GM23338 (cell line): ENCODE measurements around the gene FHAD1. TPM values are rescaled to one million over a fixed set of nuclear protein-coding genes. Genes with fewer than 3 reads are reported as not detected.

Source experiments
- ATAC-seq: fragments of 200-7000 bp; cut with Tn5 transposase; 3 replicates; pipeline ENCODE4 v1.9.1; 2020
- DNase-seq: peaks from one replicate; pipeline ENCODE4 v3.0.0-alpha.2; 2015; ENCODE audit warnings: low spot score
- H2AFZ ChIP-seq: fragments of 200-600 bp; sonication (generic); 2 replicates; pipeline ENCODE4 v1.8.0; 2016; ENCODE audit warnings: antibody characterized with exemption, mild to moderate bottlenecking, moderate library complexity
- H3F3A ChIP-seq: fragments of 200-600 bp; sonication (generic); replicated peaks from 2 replicates; pipeline ENCODE4 v1.8.0; 2017; ENCODE audit warnings: antibody characterized with exemption, mixed run types, low read depth
- H3K27ac ChIP-seq: fragments of 200-600 bp; sonication (generic); 2 replicates; pipeline ENCODE4 v1.6.1; 2016; ENCODE audit warnings: low read depth
- H3K27me3 ChIP-seq: fragments of 200-600 bp; sonication (generic); 2 replicates; pipeline ENCODE4 v1.8.0; 2016; ENCODE audit warnings: mild to moderate bottlenecking, mixed run types, moderate library complexity; ENCODE audit not compliant: insufficient read depth
- H3K36me3 ChIP-seq: fragments of 200-600 bp; sonication (generic); 2 replicates; pipeline ENCODE4 v1.8.0; 2016; ENCODE audit warnings: mild to moderate bottlenecking; ENCODE audit not compliant: insufficient read depth
- H3K4me1 ChIP-seq: fragments of 200-600 bp; sonication (generic); 2 replicates; pipeline ENCODE4 v1.8.0; 2016; ENCODE audit warnings: mild to moderate bottlenecking, moderate library complexity; ENCODE audit not compliant: insufficient read depth
- H3K4me2 ChIP-seq: fragments of 200-600 bp; sonication (generic); 2 replicates; pipeline ENCODE4 v1.7.1; 2017; ENCODE audit warnings: mixed run types
- H3K4me3 ChIP-seq: fragments of 200-600 bp; sonication (generic); 2 replicates; pipeline ENCODE4 v1.6.1; 2016; ENCODE audit warnings: mixed run types
- H3K79me2 ChIP-seq: fragments of 200-600 bp; sonication (generic); replicated peaks from 2 replicates; pipeline ENCODE4 v1.8.0; 2017; ENCODE audit warnings: mild to moderate bottlenecking; ENCODE audit not compliant: insufficient read depth
- H3K9me2 ChIP-seq: fragments of 200-600 bp; sonication (generic); 2 replicates; pipeline ENCODE4 v1.8.0; 2017; ENCODE audit not compliant: insufficient read depth
- H4K20me1 ChIP-seq: fragments of 200-600 bp; sonication (generic); replicated peaks from 2 replicates; pipeline ENCODE4 v1.8.0; 2017; ENCODE audit warnings: mild to moderate bottlenecking; ENCODE audit not compliant: insufficient read depth
- H3K27ac Mint-ChIP-seq: 2 replicates; pipeline ENCODE4 v1.8.0; 2020; ENCODE audit warnings: inconsistent platforms, mild to moderate bottlenecking, moderate library complexity, mixed read lengths
- H3K27me3 Mint-ChIP-seq: 3 replicates; pipeline ENCODE4 v1.8.0; 2022; ENCODE audit warnings: low read depth, mild to moderate bottlenecking, moderate library complexity, mixed read lengths, inconsistent platforms; ENCODE audit not compliant: insufficient read depth, poor library complexity
- H3K36me3 Mint-ChIP-seq: 3 replicates; pipeline ENCODE4 v1.8.0; 2021; ENCODE audit warnings: low read depth, mild to moderate bottlenecking, inconsistent platforms, moderate library complexity, mixed read lengths
- H3K4me1 Mint-ChIP-seq: 3 replicates; pipeline ENCODE4 v1.8.0; 2020; ENCODE audit warnings: mild to moderate bottlenecking, inconsistent platforms, mixed read lengths
- H3K4me3 Mint-ChIP-seq: 3 replicates; pipeline ENCODE4 v1.8.0; 2021; ENCODE audit warnings: moderate library complexity, mild to moderate bottlenecking, inconsistent platforms, mixed read lengths
- H3K9me3 Mint-ChIP-seq: 3 replicates; pipeline ENCODE4 v1.8.0; 2020; ENCODE audit warnings: moderate library complexity, mild to moderate bottlenecking, inconsistent platforms, mixed read lengths
- CTCF ChIP-seq, 2 experiments: fragments of 200-600 bp in 1 of 2; sonication (generic) in 1 of 2; conservative IDR thresholded peaks; 2 replicates each; pipeline versions ENCODE4 v1.5.1 to v1.6.1; 2016 to 2017; ENCODE audit warnings: antibody characterized with exemption in 2 of 2, low read depth in 2 of 2, mild to moderate bottlenecking in 2 of 2, moderate library complexity in 1 of 2
- ETS1 ChIP-seq: IDR thresholded peaks from 2 replicates; pipeline ENCODE4 v1.6.1; 2016; ENCODE audit warnings: antibody characterized with exemption
- EZH2 ChIP-seq: fragments of 200-600 bp; sonication (generic); IDR thresholded peaks from one replicate; pipeline ENCODE4 v1.8.0; 2017; ENCODE audit warnings: antibody characterized with exemption, mild to moderate bottlenecking, low read depth; ENCODE audit not compliant: unreplicated experiment
- EZH2phosphoT487 ChIP-seq: fragments of 200-600 bp; sonication (generic); IDR thresholded peaks from one replicate; pipeline ENCODE4 v1.8.1; 2018; ENCODE audit warnings: antibody characterized with exemption; ENCODE audit not compliant: unreplicated experiment
- JUNB ChIP-seq: IDR thresholded peaks from one replicate; pipeline ENCODE4 v1.6.1; 2016; ENCODE audit warnings: antibody characterized with exemption; ENCODE audit not compliant: unreplicated experiment
- NANOG ChIP-seq: IDR thresholded peaks from 2 replicates; pipeline ENCODE4 v1.6.1; 2016; ENCODE audit warnings: antibody characterized with exemption, borderline replicate concordance
- POLR2AphosphoS5 ChIP-seq: IDR thresholded peaks from 2 replicates; pipeline ENCODE4 v1.6.1; 2016; ENCODE audit warnings: antibody characterized with exemption, low read depth
- STAT1 ChIP-seq: IDR thresholded peaks from one replicate; pipeline ENCODE4 v1.6.1; 2016; ENCODE audit warnings: antibody characterized with exemption; ENCODE audit not compliant: unreplicated experiment
- ZNF331 ChIP-seq: fragments of 250-450 bp; sonication (Bioruptor Pico); IDR thresholded peaks from 2 replicates; pipeline ENCODE4 v1.5.0; 2020; ENCODE audit warnings: low read depth, mild to moderate bottlenecking, moderate library complexity
- polyA plus RNA-seq: library from polyadenylated mRNA; unstranded; fragments of >200 nt; fragmentation: Nextera tagmentation; extraction: Ambion mirVana; gene quantifications from 2 replicates; pipeline ENCODE4 v1.2.1, GENCODE V29; 2016
- total RNA-seq: library from RNA; depleted of rRNA; stranded (reverse); fragments of >200 nt; shearing (Covaris generic); gene quantifications from 2 replicates; pipeline ENCODE4 v1.2.3, GENCODE V29; 2014
- TF ChIP-seq, protein P1 (sequence below): IDR thresholded peaks from one replicate; pipeline ENCODE4 v1.6.1; 2018; ENCODE audit warnings: antibody characterized with exemption; ENCODE audit not compliant: unreplicated experiment

FHAD1 gene
- total and polyA plus RNA-seq, 2 experiments from 2014 or later = 1.8 to 3.3 TPM

DNA sequence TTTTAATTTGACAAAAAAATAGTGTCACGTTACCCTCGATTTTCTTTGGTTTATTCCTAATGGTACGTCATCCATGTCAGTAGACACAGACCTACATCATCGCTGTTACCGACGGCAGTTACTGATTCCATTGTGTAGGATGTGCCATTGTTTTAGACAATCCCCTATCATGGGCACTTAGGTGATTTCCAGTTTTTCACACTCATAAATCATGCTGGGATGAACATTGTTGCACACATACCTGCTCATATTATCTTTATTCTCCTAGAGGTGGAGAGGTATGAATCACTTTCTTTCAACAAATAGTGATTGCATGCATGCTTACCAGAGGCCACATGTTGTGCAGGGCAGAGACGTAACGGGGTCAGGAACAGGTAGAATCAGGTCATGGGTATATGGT lies 83.0 kb downstream of the FHAD1 start (continued):
- TF ChIP-seq, protein P1, sequence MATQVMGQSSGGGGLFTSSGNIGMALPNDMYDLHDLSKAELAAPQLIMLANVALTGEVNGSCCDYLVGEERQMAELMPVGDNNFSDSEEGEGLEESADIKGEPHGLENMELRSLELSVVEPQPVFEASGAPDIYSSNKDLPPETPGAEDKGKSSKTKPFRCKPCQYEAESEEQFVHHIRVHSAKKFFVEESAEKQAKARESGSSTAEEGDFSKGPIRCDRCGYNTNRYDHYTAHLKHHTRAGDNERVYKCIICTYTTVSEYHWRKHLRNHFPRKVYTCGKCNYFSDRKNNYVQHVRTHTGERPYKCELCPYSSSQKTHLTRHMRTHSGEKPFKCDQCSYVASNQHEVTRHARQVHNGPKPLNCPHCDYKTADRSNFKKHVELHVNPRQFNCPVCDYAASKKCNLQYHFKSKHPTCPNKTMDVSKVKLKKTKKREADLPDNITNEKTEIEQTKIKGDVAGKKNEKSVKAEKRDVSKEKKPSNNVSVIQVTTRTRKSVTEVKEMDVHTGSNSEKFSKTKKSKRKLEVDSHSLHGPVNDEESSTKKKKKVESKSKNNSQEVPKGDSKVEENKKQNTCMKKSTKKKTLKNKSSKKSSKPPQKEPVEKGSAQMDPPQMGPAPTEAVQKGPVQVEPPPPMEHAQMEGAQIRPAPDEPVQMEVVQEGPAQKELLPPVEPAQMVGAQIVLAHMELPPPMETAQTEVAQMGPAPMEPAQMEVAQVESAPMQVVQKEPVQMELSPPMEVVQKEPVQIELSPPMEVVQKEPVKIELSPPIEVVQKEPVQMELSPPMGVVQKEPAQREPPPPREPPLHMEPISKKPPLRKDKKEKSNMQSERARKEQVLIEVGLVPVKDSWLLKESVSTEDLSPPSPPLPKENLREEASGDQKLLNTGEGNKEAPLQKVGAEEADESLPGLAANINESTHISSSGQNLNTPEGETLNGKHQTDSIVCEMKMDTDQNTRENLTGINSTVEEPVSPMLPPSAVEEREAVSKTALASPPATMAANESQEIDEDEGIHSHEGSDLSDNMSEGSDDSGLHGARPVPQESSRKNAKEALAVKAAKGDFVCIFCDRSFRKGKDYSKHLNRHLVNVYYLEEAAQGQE = no peak
- TF ChIP-seq POLR2AphosphoS5 (no peak), CTCF (conservative IDR thresholded peaks at IDR 0.05; ENCODE audit: low read depth in 2 of 2) (no peak), JUNB (no peak), ZNF331 (CRISPR knock-in tag) (no peak), NANOG (no peak), ETS1 (no peak), EZH2phosphoT487 (no peak), EZH2 (no peak), STAT1 (no peak)

GRCh38 chr1:15331180-15331579 lies 84.2 kb downstream of the FHAD1 start:
- H3F3A ChIP-seq = no peaks in the 10 kb centered on the region
- Mint-ChIP-seq H3K4me3 (no peak overlapping the region), H3K9me3 (no peaks in the 10 kb centered on the region), H3K36me3 (no peaks in the 10 kb centered on the region), H3K27ac (no peak overlapping the region), H3K27me3 (no peaks in the 10 kb centered on the region), H3K4me1 (no peaks in the 10 kb centered on the region)
- no peaks in the 10 kb centered on the region for H3K27me3 ChIP-seq
- H3K4me1 ChIP-seq = no peaks in the 10 kb centered on the region
- H3K9me2 ChIP-seq = no peaks in the 10 kb centered on the region
- H3K36me3 ChIP-seq = no peaks in the 10 kb centered on the region
- no peak overlapping the region for H3K27ac ChIP-seq
- H3K4me2 ChIP-seq = no peak overlapping the region
- H3K4me3 ChIP-seq = no peak overlapping the region
- DNase-seq (no peak), ATAC-seq (no peak)
- no peak overlapping the region for H2AFZ ChIP-seq
- H3K79me2 ChIP-seq = no peaks in the 10 kb centered on the region
- no peaks in the 10 kb centered on the region for H4K20me1 ChIP-seq
- TF ChIP-seq NANOG (no peak), JUNB (no peak), ETS1 (no peak), CTCF (conservative IDR thresholded peaks at IDR 0.05; ENCODE audit: low read depth in 2 of 2) (no peak)
